ENCODE results near the gene DENND6B. TPM values are rescaled to one million over a fixed set of nuclear protein-coding genes. Genes with fewer than 3 reads are reported as not detected.
A peak's percentile ranks its signal among the peaks of the same experiment; 100 is the strongest.

DENND6B gene
- total and polyA plus RNA-seq, 2 of the 13 experiments (the other 11 are each of a cell fraction or from before 2014, with no cell fraction given): 0.95 to 3.8 TPM

DNA sequence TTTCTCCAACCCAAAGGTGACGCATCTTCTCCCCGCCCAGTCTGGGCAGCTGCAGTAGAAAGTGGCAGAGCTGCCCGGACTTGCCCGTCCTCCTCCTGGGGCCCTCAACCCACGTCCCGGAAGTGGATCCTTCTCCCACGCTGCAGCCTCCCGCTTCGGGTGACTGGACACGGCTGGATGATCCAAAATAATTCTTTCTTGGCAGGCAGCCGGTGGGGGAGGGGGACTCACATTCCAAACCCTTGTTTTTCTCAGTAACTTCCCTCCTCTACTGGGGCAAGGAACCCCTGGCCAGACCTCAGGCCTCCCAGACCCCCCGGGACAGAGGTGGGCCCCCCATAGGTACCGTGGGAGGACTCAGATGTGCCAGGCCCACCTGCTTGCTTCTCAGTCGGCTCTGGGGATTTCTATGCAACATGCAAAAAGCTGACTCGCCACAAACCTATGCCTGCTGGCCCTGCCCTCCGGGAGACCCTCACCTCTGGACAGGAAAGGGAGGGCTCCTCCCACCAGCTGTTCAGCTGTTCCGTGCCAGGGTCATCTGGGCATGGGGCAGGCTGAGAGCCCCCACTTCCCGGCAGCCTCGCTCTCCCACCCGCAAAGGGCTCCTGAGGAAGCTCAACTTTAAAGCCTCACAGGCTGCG lies 20.8 kb downstream of the DENND6B start (continued):
- no peak for TF ChIP-seq ZHX2 (IDR thresholded peaks at IDR 0.05; ENCODE audit: low read depth)
- TF ChIP-seq ZHX2 (CRISPR knock-in tag; IDR thresholded peaks at IDR 0.05; ENCODE audit: borderline replicate concordance): no peak
- peak; percentile 30; the same call in 1 of the 2 replicates for TF ChIP-seq ZBTB7A (CRISPR knock-in tag; IDR thresholded peaks at IDR 0.05)
- no peak for TF ChIP-seq MEIS1 (CRISPR knock-in tag; IDR thresholded peaks at IDR 0.05; ENCODE audit: borderline replicate concordance)
- no peak for TF ChIP-seq MED13 (CRISPR knock-in tag; IDR thresholded peaks at IDR 0.05)
- no peak for TF ChIP-seq ZNF333 (CRISPR knock-in tag; IDR thresholded peaks at IDR 0.05; ENCODE audit: borderline replicate concordance)
- TF ChIP-seq, protein P1, sequence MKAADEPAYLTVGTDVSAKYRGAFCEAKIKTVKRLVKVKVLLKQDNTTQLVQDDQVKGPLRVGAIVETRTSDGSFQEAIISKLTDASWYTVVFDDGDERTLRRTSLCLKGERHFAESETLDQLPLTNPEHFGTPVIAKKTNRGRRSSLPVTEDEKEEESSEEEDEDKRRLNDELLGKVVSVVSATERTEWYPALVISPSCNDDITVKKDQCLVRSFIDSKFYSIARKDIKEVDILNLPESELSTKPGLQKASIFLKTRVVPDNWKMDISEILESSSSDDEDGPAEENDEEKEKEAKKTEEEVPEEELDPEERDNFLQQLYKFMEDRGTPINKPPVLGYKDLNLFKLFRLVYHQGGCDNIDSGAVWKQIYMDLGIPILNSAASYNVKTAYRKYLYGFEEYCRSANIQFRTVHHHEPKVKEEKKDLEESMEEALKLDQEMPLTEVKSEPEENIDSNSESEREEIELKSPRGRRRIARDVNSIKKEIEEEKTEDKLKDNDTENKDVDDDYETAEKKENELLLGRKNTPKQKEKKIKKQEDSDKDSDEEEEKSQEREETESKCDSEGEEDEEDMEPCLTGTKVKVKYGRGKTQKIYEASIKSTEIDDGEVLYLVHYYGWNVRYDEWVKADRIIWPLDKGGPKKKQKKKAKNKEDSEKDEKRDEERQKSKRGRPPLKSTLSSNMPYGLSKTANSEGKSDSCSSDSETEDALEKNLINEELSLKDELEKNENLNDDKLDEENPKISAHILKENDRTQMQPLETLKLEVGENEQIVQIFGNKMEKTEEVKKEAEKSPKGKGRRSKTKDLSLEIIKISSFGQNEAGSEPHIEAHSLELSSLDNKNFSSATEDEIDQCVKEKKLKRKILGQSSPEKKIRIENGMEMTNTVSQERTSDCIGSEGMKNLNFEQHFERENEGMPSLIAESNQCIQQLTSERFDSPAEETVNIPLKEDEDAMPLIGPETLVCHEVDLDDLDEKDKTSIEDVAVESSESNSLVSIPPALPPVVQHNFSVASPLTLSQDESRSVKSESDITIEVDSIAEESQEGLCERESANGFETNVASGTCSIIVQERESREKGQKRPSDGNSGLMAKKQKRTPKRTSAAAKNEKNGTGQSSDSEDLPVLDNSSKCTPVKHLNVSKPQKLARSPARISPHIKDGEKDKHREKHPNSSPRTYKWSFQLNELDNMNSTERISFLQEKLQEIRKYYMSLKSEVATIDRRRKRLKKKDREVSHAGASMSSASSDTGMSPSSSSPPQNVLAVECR (CRISPR knock-in tag; IDR thresholded peaks at IDR 0.05; ENCODE audit: borderline replicate concordance): no peak
- no peak for TF ChIP-seq ISL2 (CRISPR knock-in tag; IDR thresholded peaks at IDR 0.05)
- TF ChIP-seq FOXK1 (CRISPR knock-in tag; IDR thresholded peaks at IDR 0.05; ENCODE audit: borderline replicate concordance, low read depth): peak; percentile 13; the same call in 1 of the 2 replicates
- TF ChIP-seq U2AF1 (optimal IDR thresholded peaks at IDR 0.05; ENCODE audit: low read depth, low read length): no peak
- TF ChIP-seq TGIF2 (CRISPR knock-in tag; IDR thresholded peaks at IDR 0.05): no peak
- TF ChIP-seq SRSF4 (IDR thresholded peaks at IDR 0.05; ENCODE audit: low read depth, low read length, poor library complexity, severe bottlenecking): no peak
- no peak for TF ChIP-seq ZNF562 (CRISPR knock-in tag; IDR thresholded peaks at IDR 0.05; ENCODE audit: borderline replicate concordance)
- TF ChIP-seq POLR2A (IDR thresholded peaks at IDR 0.05; ENCODE audit: insufficient read depth in 1 of 2, low read depth in 2 of 2, low read length in 2 of 2): no peak; a peak in 1 of 4 replicates
- TF ChIP-seq REPIN1 (CRISPR knock-in tag; IDR thresholded peaks at IDR 0.05; ENCODE audit: borderline replicate concordance, low read depth): no peak
- no peak for TF ChIP-seq FOXO4 (CRISPR knock-in tag; conservative IDR thresholded peaks at IDR 0.05)
- TF ChIP-seq TAF1 (CRISPR knock-in tag; IDR thresholded peaks at IDR 0.05): peak; percentile 56
- TF ChIP-seq ZNF446 (CRISPR knock-in tag; IDR thresholded peaks at IDR 0.05): no peak
- TF ChIP-seq KMT2A (CRISPR knock-in tag; IDR thresholded peaks at IDR 0.05): no peak
- TF ChIP-seq MLLT10 (CRISPR knock-in tag; IDR thresholded peaks at IDR 0.05): no peak

Measured in HepG2 (cell line).